NCI-H524 (cell line): Measurements from ENCODE around the gene EIF3I.
"Not testable (repeated sequence)": the region's sequence is repeated elsewhere in the genome, so short reads cannot be mapped to it uniquely, and the experiment has no call there.

Experiments
- DNase-seq, 2 experiments: peaks; one replicate each; lab custom pipeline; 2025; lab: John Stamatoyannopoulos, UW

The EIF3I gene

GRCh38 chr1:32232558-32233304 is 10.5 kb downstream of the EIF3I start:
- peak in 1 of 2 experiments; percentile 15 for DNase-seq

- no peak for DNase-seq
Measured at GRCh38 chr1:32234792-32235191, 12.6 kb downstream of the EIF3I start.

GRCh38 chr1:32239337-32239736 is 17.1 kb downstream of the EIF3I start:
- no peak for DNase-seq

GRCh38 chr1:32239790-32240139 is 17.6 kb downstream of the EIF3I start:
- DNase-seq = no peak

- DNase-seq = peak in 1 of 2 experiments; percentile 68
Measured at GRCh38 chr1:32240140-32240951, 18.1 kb downstream of the EIF3I start.

GRCh38 chr1:32241001-32241763 is 19.0 kb downstream of the EIF3I start:
- peak; percentile 78 to 85 for DNase-seq

- peak in 1 of 2 experiments; percentile 16 for DNase-seq
Measured at GRCh38 chr1:32242341-32242851, 20.2 kb downstream of the EIF3I start.

GRCh38 chr1:32246888-32247273 is 24.7 kb downstream of the EIF3I start, which contains the start of gene FAM167B:
Gene FAM167B, plus strand, starts transcription at chr1:32247222. Its CDS starts 200 bp downstream, at chr1:32247422.
- DNase-seq = no peak

GRCh38 chr1:32247452-32247851 is 25.2 kb downstream of the EIF3I start:
- no peak for DNase-seq

GRCh38 chr1:32247983-32248889 is 26.0 kb downstream of the EIF3I start:
- peak; percentile 13 to 84 for DNase-seq

GRCh38 chr1:32249831-32250525 is 27.8 kb downstream of the EIF3I start:
- no peak for DNase-seq

GRCh38 chr1:32250893-32251716 is 28.9 kb downstream of the EIF3I start, which contains the start of gene LCK:
Gene LCK, plus strand, starts transcription at chr1:32251265. Its CDS starts 23,065 bp downstream, at chr1:32274330.
- DNase-seq = no peak

- DNase-seq = no peak
Measured at GRCh38 chr1:32255072-32256071, 33.2 kb downstream of the EIF3I start.

GRCh38 chr1:32256473-32257226 is 34.4 kb downstream of the EIF3I start:
- DNase-seq = no peak

GRCh38 chr1:32257227-32257508 is 35.0 kb downstream of the EIF3I start:
- no peak for DNase-seq

- DNase-seq = not testable (repeated sequence)
Measured at GRCh38 chr1:32263236-32263593, 41.0 kb downstream of the EIF3I start.

- DNase-seq = no peak
Measured at GRCh38 chr1:32263744-32264143, 41.5 kb downstream of the EIF3I start.

- no peak for DNase-seq
Measured at GRCh38 chr1:32265846-32266245, 43.6 kb downstream of the EIF3I start.
